Pancreas (tissue), 10 donors: ENCODE data around the gene DSCAM. TPM values are rescaled to one million over a fixed set of nuclear protein-coding genes. Genes with fewer than 3 reads are reported as not detected.

ENCODE experiments used
- ATAC-seq, 4 donors: fragments of 200-7000 bp; cut with Tn5 transposase; one replicate each; pipeline versions ENCODE4 v1.8.0 to v1.9.1; 2020; ENCODE audit warnings: mild to moderate bottlenecking in 4 of 4, moderate library complexity in 4 of 4
- DNase-seq, 6 donors: peaks; one replicate each; pipeline ENCODE4 v3.0.0-alpha.2; 2020
- FAIRE-seq: peaks from 2 replicates; lab custom pipeline; 2012; peaks lifted over from hg19 to GRCh38; lab: Jason Lieb, UNC
- H3K27ac ChIP-seq, 4 donors: fragments of 200-600 bp; sonication (generic); 1 replicate in 3 of 4; 2 replicates in 1 of 4; pipeline versions ENCODE4 v1.5.0 to v1.8.0; 2020
- H3K27me3 ChIP-seq, 4 donors: fragments of 200-600 bp; one replicate each; pipeline ENCODE4 v1.8.0; 2021
- H3K36me3 ChIP-seq, 3 donors: fragments of 200-600 bp; sonication (generic) in 1 of 3; one replicate each; pipeline versions ENCODE4 v1.5.0 to v1.8.0; 2020 to 2021
- H3K4me1 ChIP-seq, 3 donors: fragments of 200-600 bp; one replicate each; pipeline ENCODE4 v1.8.0; 2021
- H3K4me3 ChIP-seq, 4 donors: fragments of 200-600 bp; sonication (generic) in 2 of 4; one replicate each; pipeline versions ENCODE4 v1.5.0 to v1.8.0; 2020 to 2021
- H3K9me3 ChIP-seq, 4 donors: fragments of 200-600 bp; one replicate each; pipeline ENCODE4 v1.8.0; 2021
- CTCF ChIP-seq, 4 donors: fragments of 200-600 bp; sonication (generic) in 3 of 4; IDR thresholded peaks; one replicate each; pipeline versions ENCODE4 v1.5.0 to v1.8.0; 2021; ENCODE audit warnings: antibody characterized with exemption in 4 of 4
- WGBS, 2 donors: extraction: QIAGEN DNeasy Blood & Tissue Kit; methylation state at CpG; one replicate each; pipeline ENCODE4 v1.1.7; 2013; 5-methylcytosine and 5-hydroxymethylcytosine counted together
- intact Hi-C, 3 donors: fragments of 100-400 bp; cut with DNase I; formaldehyde crosslinking; loops; one replicate each; pipeline versions ENCODE4 v1.11.1 to v1.14.2; 2022
- polyA plus RNA-seq, 2 donors: library from polyadenylated mRNA; stranded (reverse); fragments of 200-250 nt; gene quantifications; one replicate each; pipeline ENCODE4 v1.2.3, GENCODE V29; 2013
- total RNA-seq, 6 donors: library from RNA; stranded (reverse); fragmentation: NEBNext Ultra II Directional in 4 of 6; extraction: Animal tissue kit (Norgen Biotek cat#: 25700) in 4 of 6; gene quantifications; one replicate each; pipeline versions ENCODE4 v1.2.1 to v1.2.4, GENCODE V29; 2021 to 2023
- donor health status: healthy with polysubstance abuse.
- donor health status: DM: no; HTN: no; CAD: no; lungs with moderate emphysema.
- donor health status: DM: no; HTN: no; CAD: no.
- donor health status: control.
- donor health status: control.
- donor health status: Bipolar disorder and iron deficiency.
- donor health status: DM: yes; HTN: yes; CAD: no.
- donor health status: DM: no; HTN: no; CAD: no.
- donor health status: DM: no; HTN: no; CAD: no.
- donor health status: DM: yes; HTN: yes; CAD: no.

The DSCAM gene
- total and polyA plus RNA-seq, 8 donors, result 0.05 to 0.77 (median 0.14) TPM

GRCh38 chr21:40766381-40766780 is 80.6 kb downstream of the DSCAM start:
- Histone ChIP-seq H3K27me3 (no peaks in the 10 kb centered on the region), H3K27ac (no peak overlapping the region), H3K4me3 (no peak overlapping the region), H3K4me1 (no peaks in the 10 kb centered on the region), H3K36me3 (no peaks in the 10 kb centered on the region), H3K9me3 (no peaks in the 10 kb centered on the region)
- TF ChIP-seq CTCF (IDR thresholded peaks at IDR 0.05), result no peak
- ATAC-seq (no peak), DNase-seq (no peak), FAIRE-seq (no peak)
- intact Hi-C loops, result no loop called here
- WGBS, 2 donors, result 75 to 76% methylated on average over 1 of the region's 1 CpG

GRCh38 chr21:40765811-40766210 is 81.1 kb downstream of the DSCAM start:
- Histone ChIP-seq H3K27ac (no peak overlapping the region), H3K4me3 (no peak overlapping the region), H3K9me3 (no peaks in the 10 kb centered on the region), H3K27me3 (no peaks in the 10 kb centered on the region), H3K36me3 (no peaks in the 10 kb centered on the region), H3K4me1 (no peaks in the 10 kb centered on the region)
- TF ChIP-seq CTCF (IDR thresholded peaks at IDR 0.05), result no peak
- 27 to 30% methylated on average over 12 of the region's 12 CpGs for whole genome bisulfite sequencing, 2 donors
- DNase-seq (no peak), FAIRE-seq (no peak), ATAC-seq (no peak)
- intact Hi-C loops, result no loop called here

GRCh38 chr21:40760821-40761220 is 86.1 kb downstream of the DSCAM start:
- intact Hi-C loops, result no loop called here
- no peak for FAIRE-seq
- no peak overlapping the region for H3K27ac ChIP-seq
- H3K36me3 ChIP-seq, result no peaks in the 10 kb centered on the region
- H3K27me3 ChIP-seq, result no peaks in the 10 kb centered on the region
- H3K9me3 ChIP-seq, result no peaks in the 10 kb centered on the region
- ATAC-seq, result no peak
- DNase-seq, result no peak
- WGBS, 2 donors, result 43 to 67% methylated on average over 2 of the region's 2 CpGs
- TF ChIP-seq CTCF (IDR thresholded peaks at IDR 0.05), result no peak
- H3K4me3 ChIP-seq, result no peak overlapping the region
- no peaks in the 10 kb centered on the region for H3K4me1 ChIP-seq

- 54 to 57% methylated on average over 2 of the region's 2 CpGs for WGBS, 2 donors
- H3K27me3 ChIP-seq, result no peaks in the 10 kb centered on the region
- no peaks in the 10 kb centered on the region for H3K36me3 ChIP-seq
- ATAC-seq, result no peak
- FAIRE-seq, result no peak
- H3K4me1 ChIP-seq, result no peaks in the 10 kb centered on the region
- TF ChIP-seq CTCF (IDR thresholded peaks at IDR 0.05), result no peak
- no peak overlapping the region for H3K4me3 ChIP-seq
- H3K9me3 ChIP-seq, result no peaks in the 10 kb centered on the region
- intact Hi-C loops, result no loop called here
- H3K27ac ChIP-seq, result no peak overlapping the region
- no peak for DNase-seq
These were observed 87.9 kb downstream of the DSCAM start for GRCh38 chr21:40759061-40759460.

GRCh38 chr21:40757366-40757765 is 89.6 kb downstream of the DSCAM start:
- 53 to 57% methylated on average over 3 of the region's 3 CpGs for WGBS, 2 donors
- no peaks in the 10 kb centered on the region for H3K36me3 ChIP-seq
- ATAC-seq, result no peak

More at GRCh38 chr21:40757366-40757765, 89.6 kb downstream of the DSCAM start:
- DNase-seq (no peak), FAIRE-seq (no peak)
- no peak for TF ChIP-seq CTCF (IDR thresholded peaks at IDR 0.05)
- no peaks in the 10 kb centered on the region for H3K4me1 ChIP-seq
- no peaks in the 10 kb centered on the region for H3K27me3 ChIP-seq
- intact Hi-C loops, result no loop called here
- H3K4me3 ChIP-seq, result no peak overlapping the region
- H3K9me3 ChIP-seq, result no peaks in the 10 kb centered on the region
- no peak overlapping the region for H3K27ac ChIP-seq
